Keratinocyte (primary cell): ENCODE results near the gene LIPF. TPM values are rescaled to one million over a fixed set of nuclear protein-coding genes. Genes with fewer than 3 reads are reported as not detected.

Source experiments
- DNase-seq: peaks from one replicate; pipeline ENCODE4 v3.0.0-alpha.2; 2011; ENCODE audit warnings: low read depth, missing footprints, low spot score
- FAIRE-seq: peaks from 2 replicates; lab custom pipeline; 2011; peaks lifted over from hg19 to GRCh38; lab: Jason Lieb, UNC
- H2AFZ ChIP-seq: 2 replicates; pipeline ENCODE4 v1.6.0; 2012; ENCODE audit warnings: low read length, control low read depth, inconsistent platforms; ENCODE audit not compliant: control insufficient read depth
- H3K27ac ChIP-seq: 2 replicates; pipeline ENCODE4 v1.5.1; 2011; ENCODE audit warnings: low read length; ENCODE audit not compliant: control insufficient read depth, insufficient read depth
- H3K27me3 ChIP-seq: 3 replicates; pipeline ENCODE4 v1.6.0; 2011; ENCODE audit warnings: low read length; ENCODE audit not compliant: control insufficient read depth, insufficient read depth; ENCODE audit errors: extremely low read depth
- H3K36me3 ChIP-seq, 2 experiments: 2 replicates in 1 of 2; 3 replicates in 1 of 2; pipeline ENCODE4 v1.5.1; 2011; ENCODE audit warnings: low read length in 2 of 2, mild to moderate bottlenecking in 1 of 2; ENCODE audit not compliant: control insufficient read depth in 2 of 2, insufficient read depth in 2 of 2; ENCODE audit errors: extremely low read depth in 1 of 2
- H3K4me1 ChIP-seq: 3 replicates; pipeline ENCODE4 v1.5.1; 2011; ENCODE audit warnings: low read length; ENCODE audit not compliant: control insufficient read depth, insufficient read depth; ENCODE audit errors: extremely low read depth
- H3K4me2 ChIP-seq: 3 replicates; pipeline ENCODE4 v1.6.0; 2011; ENCODE audit warnings: low read depth, low read length; ENCODE audit not compliant: control insufficient read depth, insufficient read depth; ENCODE audit errors: extremely low read depth
- H3K4me3 ChIP-seq, 3 experiments: fragments of 200-600 bp in 1 of 3; sonication (generic) in 1 of 3; 2 replicates in 2 of 3; 3 replicates in 1 of 3; pipeline ENCODE4 v1.5.1; 2011 to 2016; ENCODE audit warnings: low read length in 3 of 3, mild to moderate bottlenecking in 3 of 3, control low read depth in 2 of 3, inconsistent platforms in 1 of 3, low read depth in 1 of 3, mixed read lengths in 1 of 3, mixed run types in 1 of 3, moderate library complexity in 1 of 3; ENCODE audit not compliant: control insufficient read depth in 2 of 3, insufficient read depth in 2 of 3; ENCODE audit errors: extremely low read depth in 1 of 3
- H3K79me2 ChIP-seq: 2 replicates; pipeline ENCODE4 v1.6.0; 2012; ENCODE audit warnings: low read length; ENCODE audit not compliant: control insufficient read depth, insufficient read depth
- H3K9ac ChIP-seq: 3 replicates; pipeline ENCODE4 v1.6.0; 2011; ENCODE audit warnings: low read length; ENCODE audit not compliant: control insufficient read depth, insufficient read depth; ENCODE audit errors: extremely low read depth
- H3K9me1 ChIP-seq: 3 replicates; pipeline ENCODE4 v1.6.0; 2011; ENCODE audit warnings: low read length; ENCODE audit not compliant: control insufficient read depth, insufficient read depth; ENCODE audit errors: extremely low read depth
- H3K9me3 ChIP-seq: 2 replicates; pipeline ENCODE4 v1.5.1; 2012; ENCODE audit warnings: low read depth, low read length; ENCODE audit not compliant: control insufficient read depth
- H4K20me1 ChIP-seq: 3 replicates; pipeline ENCODE4 v1.6.0; 2011; ENCODE audit warnings: low read length; ENCODE audit not compliant: control insufficient read depth, insufficient read depth; ENCODE audit errors: extremely low read depth
- EZH2 ChIP-seq: IDR thresholded peaks from one replicate; pipeline ENCODE4 v1.6.1; 2012; ENCODE audit warnings: inconsistent platforms, mild to moderate bottlenecking, low read length, moderate library complexity
- dilution Hi-C: fragments of 300-500 bp; cut with MboI; formaldehyde crosslinking; loops from one replicate; pipeline ENCODE4 v1.7.0; 2020; ENCODE audit warnings: low sequenced_read_pairs; ENCODE audit not compliant: extremely low pct_ligation_motif_present
- polyA plus RNA-seq, 5 experiments: library from polyadenylated mRNA; depleted of rRNA in 3 of 5; stranded (reverse) in 3 of 5; stranded (forward) in 1 of 5; unstranded in 1 of 5; fragments of >200 nt; gene quantifications; 1 replicate in 1 of 5; 2 replicates in 3 of 5; 3 replicates in 1 of 5; pipeline versions ENCODE4 v1.2.1 to v1.2.3, GENCODE V29; 2011 to 2012; ENCODE audit warnings: missing spikeins in 2 of 5, low read depth in 1 of 5, low replicate concordance in 1 of 5
- TF ChIP-seq, protein P1 (sequence below), 3 experiments: IDR thresholded peaks in 1 of 3; conservative IDR thresholded peaks in 1 of 3; optimal IDR thresholded peaks in 1 of 3; 2 replicates in 2 of 3; 3 replicates in 1 of 3; pipeline versions ENCODE3 to v1.5.1; 2011; ENCODE audit warnings: low read length in 3 of 3, mild to moderate bottlenecking in 3 of 3, moderate library complexity in 2 of 3, control low read depth in 1 of 3, inconsistent platforms in 1 of 3; ENCODE audit not compliant: insufficient read depth in 2 of 3; ENCODE audit errors: extremely low read depth in 1 of 3

Gene LIPF
- polyA plus RNA-seq, 1 donor (not counting 4 experiments of a cell fraction or from before 2014, with no cell fraction given): not detected

DNA sequence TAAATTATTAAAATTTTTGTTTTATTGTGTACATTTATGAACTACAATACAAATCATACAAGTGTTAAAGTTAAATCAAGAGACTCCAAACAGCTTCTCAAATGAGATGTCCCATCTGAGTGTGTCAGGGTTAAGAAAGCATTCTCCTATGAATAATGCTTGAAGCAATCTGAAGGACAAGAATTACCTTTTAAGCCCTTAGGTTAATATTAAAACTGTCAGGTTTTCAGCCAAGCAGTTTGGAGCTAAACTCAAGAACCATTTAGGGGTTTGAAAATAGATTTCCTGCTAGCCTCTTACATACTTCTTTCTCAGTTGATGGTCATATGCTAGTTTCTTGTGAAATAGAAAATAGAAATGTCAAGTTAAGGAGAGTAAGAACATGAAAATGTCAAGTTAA is 39.4 kb upstream of the LIPF start:
- dilution Hi-C loops: no loop called here

DNA sequence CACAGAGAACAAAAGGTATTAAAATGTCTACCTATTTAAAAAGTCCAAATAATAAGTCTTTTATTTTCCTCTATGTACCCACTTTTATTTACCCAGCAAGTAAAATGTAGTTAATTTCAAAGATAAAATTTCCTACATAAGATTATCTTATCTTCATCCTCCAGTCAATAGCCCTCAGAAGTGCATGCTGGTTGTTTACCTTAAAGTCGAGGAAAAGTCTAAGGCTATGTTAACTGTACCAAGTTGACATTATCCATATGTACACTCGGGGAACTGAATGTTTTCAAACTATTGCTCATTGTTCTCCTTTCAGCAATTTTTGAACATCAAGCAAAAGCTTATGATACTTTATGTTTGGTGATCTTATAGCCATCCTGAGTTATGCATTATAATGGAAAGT is 24.1 kb upstream of the LIPF start:
- dilution Hi-C loops: no loop called here

More for the DNA sequence above, 39.4 kb upstream of the LIPF start:
- Histone ChIP-seq H3K4me3 (no peak overlapping the region), H3K9ac (no peak overlapping the region), H3K9me3 (no peaks in the 10 kb centered on the region), H3K27me3 (no peaks in the 10 kb centered on the region), H3K27ac (no peak overlapping the region), H3K79me2 (no peaks in the 10 kb centered on the region), H3K36me3 (no peaks in the 10 kb centered on the region), H3K9me1 (no peaks in the 10 kb centered on the region), H3K4me2 (no peak overlapping the region), H2AFZ (no peak overlapping the region), H4K20me1 (no peaks in the 10 kb centered on the region), H3K4me1 (no peaks in the 10 kb centered on the region)
- no peak for DNase-seq
- no peak for FAIRE-seq
- TF ChIP-seq, protein P1, sequence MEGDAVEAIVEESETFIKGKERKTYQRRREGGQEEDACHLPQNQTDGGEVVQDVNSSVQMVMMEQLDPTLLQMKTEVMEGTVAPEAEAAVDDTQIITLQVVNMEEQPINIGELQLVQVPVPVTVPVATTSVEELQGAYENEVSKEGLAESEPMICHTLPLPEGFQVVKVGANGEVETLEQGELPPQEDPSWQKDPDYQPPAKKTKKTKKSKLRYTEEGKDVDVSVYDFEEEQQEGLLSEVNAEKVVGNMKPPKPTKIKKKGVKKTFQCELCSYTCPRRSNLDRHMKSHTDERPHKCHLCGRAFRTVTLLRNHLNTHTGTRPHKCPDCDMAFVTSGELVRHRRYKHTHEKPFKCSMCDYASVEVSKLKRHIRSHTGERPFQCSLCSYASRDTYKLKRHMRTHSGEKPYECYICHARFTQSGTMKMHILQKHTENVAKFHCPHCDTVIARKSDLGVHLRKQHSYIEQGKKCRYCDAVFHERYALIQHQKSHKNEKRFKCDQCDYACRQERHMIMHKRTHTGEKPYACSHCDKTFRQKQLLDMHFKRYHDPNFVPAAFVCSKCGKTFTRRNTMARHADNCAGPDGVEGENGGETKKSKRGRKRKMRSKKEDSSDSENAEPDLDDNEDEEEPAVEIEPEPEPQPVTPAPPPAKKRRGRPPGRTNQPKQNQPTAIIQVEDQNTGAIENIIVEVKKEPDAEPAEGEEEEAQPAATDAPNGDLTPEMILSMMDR (optimal IDR thresholded peaks at IDR 0.05 in 1 of 3, IDR thresholded peaks at IDR 0.05 in 1 of 3, conservative IDR thresholded peaks at IDR 0.05 in 1 of 3; ENCODE audit: extremely low read depth in 1 of 3, insufficient read depth in 2 of 3, low read length in 3 of 3): no peak
- TF ChIP-seq EZH2: no peak

More for the DNA sequence above, 24.1 kb upstream of the LIPF start:
- H3K79me2 ChIP-seq: no peaks in the 10 kb centered on the region
- FAIRE-seq (no peak), DNase-seq (no peak)
- H3K9ac ChIP-seq: no peak overlapping the region
- H3K27ac ChIP-seq: no peak overlapping the region
- H4K20me1 ChIP-seq: no peaks in the 10 kb centered on the region
- no peak overlapping the region for H3K4me2 ChIP-seq
- TF ChIP-seq, protein P1 (optimal IDR thresholded peaks at IDR 0.05 in 1 of 3, IDR thresholded peaks at IDR 0.05 in 1 of 3, conservative IDR thresholded peaks at IDR 0.05 in 1 of 3; ENCODE audit: extremely low read depth in 1 of 3, insufficient read depth in 2 of 3, low read length in 3 of 3): no peak
- no peak for TF ChIP-seq EZH2
- peaks cover 5% of the 10 kb centered on the region for H3K4me1 ChIP-seq
- H2AFZ ChIP-seq: no peak overlapping the region
- H3K9me3 ChIP-seq: no peaks in the 10 kb centered on the region
- no peaks in the 10 kb centered on the region for H3K36me3 ChIP-seq
- H3K4me3 ChIP-seq: no peak overlapping the region
- no peaks in the 10 kb centered on the region for H3K9me1 ChIP-seq
- H3K27me3 ChIP-seq: no peaks in the 10 kb centered on the region
